GM19035 (cell line): Measurements from ENCODE around the gene ZNF593.

Experiments
- ATAC-seq: cut with Tn5 transposase; IDR thresholded peaks from one replicate; pipeline ENCODE4 v1.9.1; 2021; ENCODE audit not compliant: unreplicated experiment

Gene ZNF593

DNA sequence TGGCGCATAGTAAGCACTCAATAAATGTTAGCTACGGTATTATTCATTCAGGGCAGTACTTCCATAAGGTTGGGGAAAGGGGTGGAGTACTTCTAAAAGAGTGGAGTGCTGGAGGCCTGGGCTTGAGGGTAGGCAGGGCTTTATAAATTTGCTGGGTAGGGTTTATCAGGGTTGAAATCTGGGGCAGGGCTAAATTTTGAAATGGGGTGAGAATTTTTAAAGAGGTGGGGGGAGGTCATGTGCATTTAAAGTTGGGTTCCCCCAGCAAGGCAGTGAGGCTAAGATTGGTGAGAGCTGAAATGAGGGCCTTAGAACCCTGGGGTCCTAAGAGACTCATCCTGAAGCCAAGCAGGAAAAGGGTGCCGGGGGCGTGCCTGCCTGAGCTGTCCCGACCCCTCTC lies 30.7 kb downstream of the ZNF593 start:
- no peak for ATAC-seq

DNA sequence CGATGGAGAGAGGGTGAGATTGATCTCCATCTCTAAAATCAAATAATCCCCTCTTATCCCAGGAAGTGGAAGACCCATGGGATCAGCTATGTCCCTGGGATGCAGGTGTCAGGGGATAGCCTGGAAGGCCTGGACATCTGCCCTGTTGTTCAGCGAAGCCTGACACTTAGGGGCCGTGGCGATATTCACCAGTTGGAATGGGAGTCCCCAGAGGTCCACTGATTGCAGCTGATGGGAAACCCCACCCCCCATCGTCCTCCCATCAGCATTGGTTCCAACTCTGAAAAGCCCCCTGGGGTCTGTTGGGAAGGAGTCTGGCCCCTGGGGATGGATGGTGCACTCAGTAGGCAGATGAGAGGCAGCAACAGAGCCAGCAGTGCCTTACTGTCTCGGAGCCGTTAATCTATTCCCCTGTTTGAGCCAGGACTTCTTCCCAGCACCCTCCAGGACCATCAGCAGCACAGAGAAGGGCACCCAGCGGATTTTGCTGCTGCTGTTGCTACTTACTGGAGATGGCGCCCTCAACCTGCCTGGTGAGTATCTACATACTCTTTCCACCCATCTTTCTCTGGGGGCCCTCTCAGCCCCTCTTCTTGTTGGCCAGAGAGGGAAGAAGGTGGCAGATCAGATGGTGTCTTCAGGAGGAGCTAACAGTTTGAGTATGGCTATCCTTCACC lies 34.1 kb downstream of the ZNF593 start:
- ATAC-seq: no peak

DNA sequence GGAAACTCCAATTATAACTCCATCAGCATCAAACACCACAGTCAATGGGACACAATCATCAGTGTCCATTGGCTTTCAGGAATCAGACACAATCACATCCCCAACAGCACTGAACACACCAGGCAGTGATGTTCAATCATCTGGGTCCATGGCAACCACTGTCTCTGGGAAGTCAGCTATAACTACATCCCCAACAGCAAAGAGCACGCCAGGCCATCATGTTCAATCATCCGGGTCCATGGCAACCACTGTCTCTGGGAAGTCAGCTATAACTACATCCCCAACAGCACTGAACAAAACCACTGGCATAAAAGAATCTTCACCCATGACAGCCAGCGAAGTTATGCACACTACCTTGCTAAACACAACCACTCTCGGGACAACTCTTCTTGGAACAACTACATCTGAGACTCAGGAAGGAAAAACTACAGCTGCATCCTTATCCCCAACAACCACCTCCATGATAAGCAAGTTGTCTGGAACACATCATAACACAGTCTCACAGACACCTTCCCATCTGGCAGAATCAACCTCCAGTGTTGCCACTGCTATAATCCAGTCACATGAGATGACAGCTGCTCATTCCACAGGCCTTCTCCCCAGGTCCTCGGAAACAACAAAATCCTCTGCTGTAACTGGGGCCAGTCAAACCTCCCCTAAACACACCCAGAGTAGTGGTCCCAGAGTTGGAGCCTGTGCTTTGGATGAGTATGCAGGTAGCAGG lies 40.6 kb downstream of the ZNF593 start:
- no peak for ATAC-seq

DNA sequence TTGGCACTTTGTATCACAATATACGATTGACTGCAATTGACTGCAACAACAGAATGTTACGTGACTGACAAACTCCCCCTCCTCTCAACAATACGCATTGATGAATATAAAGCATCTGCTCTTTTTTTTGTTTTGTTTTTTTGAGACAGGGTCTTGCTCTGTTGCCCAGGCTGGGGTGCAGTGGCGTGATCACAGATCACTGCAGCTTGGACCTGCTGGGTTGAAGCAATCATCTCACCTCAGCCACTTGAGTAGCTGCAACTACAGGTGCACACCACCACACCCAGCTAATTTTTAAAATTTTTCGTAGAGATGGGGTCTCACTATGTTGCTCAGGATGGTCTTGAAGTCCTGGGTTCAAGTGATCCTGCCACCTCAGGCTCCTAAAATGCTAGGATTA lies 43.0 kb downstream of the ZNF593 start:
- no peak for ATAC-seq

DNA sequence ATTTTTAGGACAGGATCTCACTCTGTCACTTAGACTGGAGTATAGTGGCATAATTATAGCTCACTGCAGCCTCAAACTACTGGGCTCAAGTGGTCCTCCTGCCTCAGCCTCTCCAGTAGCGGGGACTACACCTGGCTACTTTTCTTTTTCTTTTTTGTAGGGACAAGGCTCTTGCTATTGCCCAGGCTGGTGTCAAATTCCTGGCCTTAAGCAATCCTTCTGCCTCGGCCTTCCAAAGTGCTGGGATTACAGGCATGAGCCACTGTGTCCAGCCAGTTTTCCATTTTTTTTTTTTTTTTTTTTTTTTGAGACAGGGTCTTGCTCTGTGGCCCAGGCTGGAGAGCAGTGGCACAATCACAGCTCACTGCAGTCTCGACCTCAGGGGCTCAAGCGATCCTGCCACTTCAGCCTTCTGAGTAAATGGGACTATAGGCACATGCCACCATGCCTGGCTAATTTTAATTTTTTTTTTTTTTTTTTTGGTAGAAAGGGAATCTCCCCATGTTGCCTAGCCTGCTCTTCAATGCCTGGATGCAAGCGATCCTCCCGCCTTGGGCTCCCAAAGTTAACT lies 43.7 kb downstream of the ZNF593 start:
- no peak for ATAC-seq

DNA sequence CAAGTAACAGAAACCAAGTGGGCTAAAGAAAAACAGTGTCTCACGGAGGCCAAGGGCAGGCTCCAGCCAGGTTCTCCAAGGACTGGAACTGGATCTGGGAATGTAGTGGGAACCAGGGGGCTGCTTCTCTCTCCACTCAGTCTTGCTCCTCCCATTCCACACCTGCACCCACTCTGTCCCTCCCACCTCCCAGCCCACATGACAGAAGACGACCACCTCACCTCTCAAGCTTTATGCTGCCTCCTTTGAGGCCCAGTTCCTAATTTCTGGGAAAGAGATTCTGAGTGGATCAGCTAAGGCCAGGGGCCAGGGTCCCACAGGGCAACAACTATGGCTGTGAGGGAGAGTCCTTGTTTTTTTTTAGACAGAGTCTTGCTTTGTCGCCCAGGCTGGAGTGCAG lies 45.5 kb downstream of the ZNF593 start:
- no peak for ATAC-seq

DNA sequence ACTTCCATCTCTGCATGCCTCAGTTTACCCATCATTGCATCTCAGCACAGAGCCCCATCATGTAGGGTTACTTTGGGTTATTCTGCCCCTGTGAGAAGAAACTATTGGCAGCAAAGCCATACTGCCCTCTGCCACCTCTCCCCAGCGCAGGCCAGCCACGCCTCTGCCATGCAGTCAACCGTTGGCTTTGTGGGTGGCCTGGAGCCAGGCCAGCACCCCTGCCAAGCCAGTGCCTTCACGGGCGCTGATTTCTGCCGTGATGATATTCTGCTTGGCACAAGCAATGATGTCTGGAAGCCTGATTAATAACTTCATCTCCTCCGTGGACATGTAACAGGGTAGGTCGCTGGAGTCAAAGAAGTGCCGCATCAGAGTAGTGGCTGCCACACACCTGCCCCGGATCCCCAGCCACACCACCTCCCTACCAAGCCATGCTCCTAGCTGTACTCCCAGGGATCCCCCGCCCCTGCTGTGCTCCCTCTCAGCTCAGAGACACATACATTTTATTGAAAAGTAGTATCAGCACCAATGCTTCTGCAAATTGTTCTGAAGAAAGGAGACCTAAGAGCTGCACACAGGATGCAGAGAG lies 49.3 kb downstream of the ZNF593 start:
- ATAC-seq: no peak
